HUDEP-2 (cell line): Measurements from ENCODE around the gene APOM.

Experiments
- DNase-seq, 76 experiments: peaks; one replicate each; lab custom pipeline; 2025; ENCODE audit not compliant: unreplicated experiment in 76 of 76; lab: John Stamatoyannopoulos, UW

APOM gene

DNA sequence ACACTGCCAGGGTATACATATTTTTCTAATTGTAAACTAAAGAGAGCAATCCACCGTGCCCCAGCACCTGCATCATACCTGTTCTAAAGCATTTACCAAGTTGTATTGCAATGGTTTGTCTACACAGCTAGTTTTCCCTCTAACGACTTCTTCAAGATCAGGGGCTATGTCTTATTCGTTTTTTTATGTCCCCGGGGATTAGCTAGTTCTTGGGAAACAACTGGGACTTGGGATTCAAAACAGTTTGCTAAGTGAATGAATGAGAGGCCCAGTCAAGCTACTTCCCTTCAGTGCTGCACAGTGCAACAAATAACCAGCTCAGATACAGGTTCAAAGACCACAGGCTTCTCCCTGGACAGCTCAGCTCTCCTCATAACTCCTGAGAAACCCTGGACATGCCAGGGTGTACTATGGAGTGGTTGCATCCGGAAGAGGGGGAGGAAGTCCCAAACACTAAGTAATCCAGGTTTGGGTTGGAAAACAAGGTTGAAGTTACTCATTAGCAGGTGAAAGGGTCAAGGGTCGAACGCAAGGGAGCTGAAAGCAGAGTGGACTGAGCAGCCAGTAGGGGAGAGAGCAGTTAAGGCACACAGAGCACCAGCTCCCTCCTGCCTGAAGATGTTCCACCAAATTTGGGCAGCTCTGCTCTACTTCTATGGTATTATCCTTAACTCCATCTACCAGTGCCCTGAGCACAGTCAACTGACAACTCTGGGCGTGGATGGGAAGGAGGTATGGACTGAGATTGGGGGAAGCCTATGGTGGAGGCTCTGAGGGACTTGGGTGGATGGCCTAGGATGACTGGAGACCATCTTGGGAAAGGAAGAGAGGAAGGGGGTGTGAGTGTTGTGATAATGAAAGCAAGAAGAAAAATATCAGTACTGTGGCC lies at the start of gene APOM:
Gene APOM, plus strand, starts transcription at position 546 of the 889 bp plus-strand sequence. Its CDS starts 73 bp downstream, at position 619.
- no peak for DNase-seq

DNA sequence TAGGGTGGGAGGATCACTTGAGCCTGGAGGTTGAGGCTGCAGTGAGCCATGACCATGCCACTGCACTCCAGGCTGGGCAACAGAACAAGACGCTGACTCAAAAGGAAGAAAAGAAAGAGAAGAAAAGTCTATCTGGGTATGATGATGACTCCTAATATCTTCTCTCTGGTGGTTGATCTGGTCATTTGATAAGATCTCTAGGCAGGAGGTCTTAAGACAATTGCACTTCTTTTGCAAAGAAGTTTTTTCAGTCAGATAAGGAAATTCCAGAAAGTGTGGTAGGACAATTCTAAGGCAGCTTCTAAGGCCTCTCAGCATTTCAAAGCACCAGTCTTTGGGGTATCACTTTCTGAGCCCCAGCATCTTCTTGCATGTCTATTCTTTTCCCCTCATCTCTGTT lies 48.4 kb upstream of the APOM start:
- DNase-seq: no peak

- DNase-seq: peak in 14 of 76 experiments; percentile 3 to 43 (median 20)
These were observed 45.9 kb upstream of the APOM start for GRCh38 chr6:31609519-31610406.

DNA sequence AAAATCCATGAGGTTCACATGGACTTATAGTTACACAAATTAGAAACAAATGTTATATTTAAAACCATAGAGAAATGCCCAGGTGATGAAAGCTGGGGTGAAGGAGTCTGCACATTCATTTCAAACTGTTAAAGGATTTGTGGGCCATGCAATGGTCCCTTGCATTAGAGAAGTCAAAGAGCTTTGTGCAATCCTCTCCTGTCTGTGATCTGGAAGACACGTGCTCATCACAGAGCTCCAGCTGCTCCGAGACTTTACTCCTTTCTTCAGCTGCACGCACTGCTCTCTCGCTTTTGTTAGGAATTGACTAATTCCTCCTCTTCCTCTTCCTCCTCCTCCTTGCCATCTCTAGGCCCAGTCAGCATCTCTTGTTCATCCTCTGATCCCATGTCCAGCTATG lies 44.7 kb upstream of the APOM start:
- no peak for DNase-seq

DNA sequence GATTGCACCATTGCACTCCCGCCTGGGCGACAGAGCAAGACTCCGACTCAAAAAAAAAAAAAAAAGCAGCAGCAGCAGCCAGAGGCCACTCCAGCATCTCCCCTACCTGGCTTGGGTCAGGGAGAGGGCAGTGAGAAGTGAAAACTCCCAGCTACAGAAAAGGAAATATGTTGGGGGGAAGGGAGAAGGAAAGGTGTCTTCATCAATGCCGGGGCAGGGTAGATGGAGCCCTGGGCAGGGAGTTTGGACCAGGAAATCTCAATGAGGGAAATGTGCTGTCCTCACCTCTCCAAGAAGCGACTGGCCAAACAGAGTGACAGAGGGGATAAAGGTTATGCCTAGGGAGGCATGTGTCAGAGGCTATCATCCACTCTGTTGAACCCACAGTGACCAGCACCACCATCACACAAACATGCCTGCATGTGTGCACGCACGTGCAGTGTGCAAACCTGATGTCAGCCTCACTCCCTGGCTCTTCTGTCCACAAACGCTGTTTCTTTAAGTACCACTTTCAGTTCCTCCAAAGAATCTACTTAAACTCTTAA lies 41.5 kb upstream of the APOM start:
- DNase-seq: no peak

DNA sequence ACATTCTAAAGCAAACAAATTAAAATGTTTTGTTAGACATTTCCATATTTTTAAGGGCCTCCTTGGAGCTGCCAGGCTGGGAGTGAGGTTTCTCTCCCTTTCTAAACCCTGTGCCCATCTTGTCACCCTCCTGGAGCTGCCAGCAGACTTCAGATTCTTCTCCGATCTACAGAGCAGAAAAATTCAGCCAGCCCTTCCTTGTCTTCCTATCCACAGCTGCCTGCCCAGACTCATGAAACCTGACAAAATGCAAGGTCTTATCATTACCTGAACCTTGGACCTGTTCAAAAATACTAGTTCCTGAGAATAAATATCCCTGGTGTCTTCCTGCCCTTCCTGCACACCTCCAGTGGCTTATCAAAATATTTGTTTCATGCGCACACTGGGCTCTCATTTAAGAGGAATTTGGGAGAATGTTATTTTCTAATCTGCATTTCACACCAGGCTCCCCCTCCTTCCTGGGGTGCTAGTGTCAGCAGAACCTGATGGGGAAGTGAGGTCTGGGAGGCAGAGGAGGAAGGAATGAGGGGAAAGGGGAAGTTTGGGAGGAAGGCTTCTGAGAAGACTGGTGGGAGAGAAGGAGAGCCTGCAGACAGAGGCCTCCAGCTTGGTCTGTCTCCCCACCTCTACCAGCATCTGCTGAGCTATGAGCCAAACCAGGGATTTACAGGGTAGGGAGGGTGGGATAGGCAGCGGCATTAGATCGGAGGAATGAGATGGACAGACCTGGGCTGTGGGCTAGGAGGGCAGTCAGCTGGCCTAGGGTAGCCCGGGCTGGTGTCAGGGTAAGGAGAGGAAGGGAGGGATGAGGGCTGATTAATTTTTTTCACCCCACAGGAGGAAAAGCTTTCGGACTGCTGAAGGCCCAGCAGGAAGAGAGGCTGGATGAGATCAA lies 40.8 kb upstream of the APOM start, which contains the start of gene AIF1:
Gene AIF1, plus strand, starts transcription at position 551 of the 895 bp plus-strand sequence. Its CDS starts 96 bp downstream, at position 647.
- no peak for DNase-seq

- no peak for DNase-seq
These were observed 39.9 kb upstream of the APOM start for GRCh38 chr6:31615748-31616147.

GRCh38 chr6:31617010-31617409 lies 38.7 kb upstream of the APOM start:
- DNase-seq: no peak

- peak; percentile 92 to 100 (median 99) for DNase-seq
These were observed 35.7 kb upstream of the APOM start for GRCh38 chr6:31619805-31620585.

DNA sequence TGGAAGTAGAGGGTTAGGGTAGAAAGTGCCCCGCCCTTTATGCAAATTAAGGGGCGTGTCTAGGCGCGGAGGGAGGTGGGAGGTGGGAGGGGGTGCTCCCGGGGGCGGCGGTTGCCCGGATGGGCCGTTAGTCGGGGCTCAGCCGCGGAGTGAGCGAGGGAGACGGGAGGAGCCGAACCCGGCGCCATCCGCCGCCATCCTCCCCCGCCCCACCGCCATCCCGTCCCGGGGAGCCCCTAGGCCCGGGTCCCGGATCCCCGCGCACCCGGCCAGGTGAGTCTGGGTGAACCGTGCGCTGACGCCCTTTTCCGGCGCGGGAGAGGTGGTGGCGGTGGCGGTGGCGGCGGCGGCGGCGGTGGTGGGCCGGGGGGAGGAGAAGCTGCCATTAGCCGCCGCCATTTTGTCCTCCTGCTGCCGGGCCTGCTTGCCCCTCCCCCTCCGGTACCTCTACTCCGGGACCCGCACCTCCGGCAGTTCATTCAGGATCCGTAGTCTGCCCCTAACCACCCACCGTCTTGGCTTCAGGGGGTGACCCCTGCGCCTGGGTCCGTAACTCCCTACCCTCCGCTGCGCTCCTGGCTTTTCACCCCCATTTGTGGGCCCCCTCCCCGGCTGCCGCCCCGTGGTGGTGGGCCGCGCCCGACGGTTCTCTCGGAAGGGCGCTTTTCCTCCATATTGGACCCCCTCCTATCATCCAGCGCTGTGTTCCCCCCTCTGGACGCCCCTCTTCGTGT lies 34.9 kb upstream of the APOM start, which contains the start of gene PRRC2A:
Gene PRRC2A, plus strand, starts transcription at position 130 of the 734 bp plus-strand sequence. CDS start 2,075 bp downstream, outside the sequence.
- DNase-seq: peak in 62 of 76 experiments; percentile 35 to 100 (median 82)

- DNase-seq: no peak
These were observed 34.3 kb upstream of the APOM start for GRCh38 chr6:31621320-31621939.

DNA sequence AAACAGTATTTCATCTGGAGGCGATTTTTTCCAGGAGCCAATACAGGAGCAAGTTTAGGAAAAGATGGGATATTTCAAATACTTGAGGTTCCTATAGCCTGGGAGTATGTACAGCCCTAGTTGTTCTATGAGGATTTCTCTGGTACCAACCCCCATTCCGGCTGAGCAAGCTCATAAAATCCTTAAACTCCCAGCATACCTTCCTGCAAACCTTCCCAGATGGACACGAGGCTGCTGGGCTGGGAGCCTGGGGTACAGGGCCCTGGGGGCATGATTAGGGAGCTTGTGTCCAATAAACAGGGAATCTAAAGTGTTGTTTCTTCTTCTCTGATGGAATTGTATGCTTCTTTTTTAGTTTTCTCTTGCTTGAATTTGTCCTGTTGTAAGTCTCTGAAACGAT lies 33.7 kb upstream of the APOM start:
- no peak for DNase-seq

- DNase-seq: no peak
These were observed 33.0 kb upstream of the APOM start for GRCh38 chr6:31622684-31623091.

DNA sequence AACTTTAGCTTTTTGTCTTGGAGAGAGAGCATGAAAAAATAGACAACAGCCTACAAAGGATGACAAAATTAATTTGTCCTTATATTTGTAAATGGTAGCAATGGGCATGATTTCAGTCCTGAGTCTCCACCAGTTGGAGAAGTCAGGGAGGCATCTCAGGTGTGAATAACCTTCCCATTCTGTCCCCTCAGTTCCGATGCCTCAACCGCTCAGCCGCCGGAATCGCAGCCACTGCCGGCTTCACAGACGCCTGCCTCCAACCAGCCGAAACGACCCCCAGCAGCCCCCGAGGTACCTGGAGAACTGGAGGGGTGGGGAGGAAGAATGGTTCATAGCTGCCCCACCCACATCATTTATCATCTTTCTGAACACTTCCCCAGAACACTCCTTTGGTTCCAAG lies 31.6 kb upstream of the APOM start:
- DNase-seq: no peak

DNA sequence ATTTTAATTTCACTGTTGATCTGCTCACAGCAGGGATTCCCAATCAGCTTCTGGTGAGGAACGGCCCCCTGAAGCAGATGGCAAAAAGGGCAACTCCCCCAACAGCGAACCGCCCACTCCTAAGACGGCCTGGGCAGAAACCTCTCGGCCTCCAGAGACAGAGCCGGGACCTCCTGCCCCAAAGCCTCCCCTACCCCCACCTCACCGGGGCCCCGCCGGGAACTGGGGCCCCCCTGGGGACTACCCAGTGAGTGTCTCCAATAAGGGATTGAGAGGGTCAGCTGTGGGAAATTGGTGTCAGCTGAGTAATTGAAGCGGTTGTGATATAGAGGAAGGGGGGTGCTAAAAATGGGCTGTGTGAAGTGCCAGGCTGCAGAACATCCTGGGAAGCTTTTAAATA lies 28.7 kb upstream of the APOM start:
- no peak for DNase-seq

GRCh38 chr6:31627690-31628287 lies 27.9 kb upstream of the APOM start:
- DNase-seq: no peak

DNA sequence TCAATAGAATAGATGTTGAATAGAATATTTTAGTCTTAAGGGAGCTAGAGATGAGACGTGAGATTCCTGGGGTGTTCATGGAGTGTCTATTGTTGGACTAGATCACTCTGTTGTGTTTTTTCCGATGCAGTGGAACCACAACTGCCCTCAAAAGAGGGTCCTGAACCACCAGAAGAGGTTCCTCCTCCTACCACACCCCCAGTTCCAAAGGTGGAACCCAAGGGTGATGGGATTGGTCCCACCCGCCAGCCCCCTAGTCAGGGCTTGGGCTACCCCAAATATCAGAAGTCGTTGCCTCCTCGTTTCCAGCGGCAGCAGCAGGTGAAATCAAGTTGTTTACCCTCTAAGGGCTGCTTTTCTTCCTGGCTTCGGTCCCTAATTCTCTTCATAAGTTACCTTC lies 26.7 kb upstream of the APOM start:
- no peak for DNase-seq
